NCI-H748 (cell line): ENCODE measurements around the gene ADK.
"Not testable (repeated sequence)": the region's sequence is repeated elsewhere in the genome, so short reads cannot be mapped to it uniquely, and the experiment has no call there.

Source experiments
- DNase-seq: peaks from one replicate; lab custom pipeline; 2025; ENCODE audit not compliant: unreplicated experiment; lab: John Stamatoyannopoulos, UW

The ADK gene

GRCh38 chr10:74140553-74140952 is 10.5 kb upstream of the ADK start:
- DNase-seq, result no peak

- no peak for DNase-seq
Observed at GRCh38 chr10:74145133-74145532, 5.9 kb upstream of the ADK start.

- not testable (repeated sequence) for DNase-seq
Observed at GRCh38 chr10:74146980-74147379, 4.0 kb upstream of the ADK start.

- peak; percentile 89 for DNase-seq
Observed at GRCh38 chr10:74150204-74150989, 624 bp upstream of the ADK start, which contains the start of gene AP3M1. AP3M1 (minus strand) TSS chr10:74150828; CDS start chr10:74138379, 12,449 bp downstream.

- DNase-seq, result no peak
Observed at GRCh38 chr10:74151879-74152722, 1.1 kb downstream of the ADK start.

GRCh38 chr10:74153123-74153522 is 2.1 kb downstream of the ADK start:
- no peak for DNase-seq

GRCh38 chr10:74153676-74154075 is 2.7 kb downstream of the ADK start:
- no peak for DNase-seq

GRCh38 chr10:74156919-74157289 is 5.9 kb downstream of the ADK start:
- DNase-seq, result no peak

GRCh38 chr10:74160013-74160412 is 9.0 kb downstream of the ADK start:
- no peak for DNase-seq

- no peak for DNase-seq
Observed at GRCh38 chr10:74163319-74164068, 12.5 kb downstream of the ADK start.

- no peak for DNase-seq
Observed at GRCh38 chr10:74164716-74165529, 13.9 kb downstream of the ADK start.

GRCh38 chr10:74165530-74165901 is 14.5 kb downstream of the ADK start:
- no peak for DNase-seq

GRCh38 chr10:74167443-74167842 is 16.4 kb downstream of the ADK start:
- DNase-seq, result no peak

GRCh38 chr10:74171625-74172024 is 20.6 kb downstream of the ADK start:
- DNase-seq, result no peak

GRCh38 chr10:74174521-74174920 is 23.5 kb downstream of the ADK start:
- no peak for DNase-seq

GRCh38 chr10:74175510-74176379 is 24.7 kb downstream of the ADK start:
- no peak for DNase-seq

GRCh38 chr10:74176380-74177139 is 25.5 kb downstream of the ADK start:
- peak; percentile 97 for DNase-seq

- peak; percentile 19 for DNase-seq
Observed at GRCh38 chr10:74177140-74177677, 26.2 kb downstream of the ADK start.
